ENCODE results near the gene PTBP2. TPM values are rescaled to one million over a fixed set of nuclear protein-coding genes. Genes with fewer than 3 reads are reported as not detected.

The PTBP2 gene
- total RNA-seq, 1 experiment from 2014 or later: 13.2 TPM

DNA sequence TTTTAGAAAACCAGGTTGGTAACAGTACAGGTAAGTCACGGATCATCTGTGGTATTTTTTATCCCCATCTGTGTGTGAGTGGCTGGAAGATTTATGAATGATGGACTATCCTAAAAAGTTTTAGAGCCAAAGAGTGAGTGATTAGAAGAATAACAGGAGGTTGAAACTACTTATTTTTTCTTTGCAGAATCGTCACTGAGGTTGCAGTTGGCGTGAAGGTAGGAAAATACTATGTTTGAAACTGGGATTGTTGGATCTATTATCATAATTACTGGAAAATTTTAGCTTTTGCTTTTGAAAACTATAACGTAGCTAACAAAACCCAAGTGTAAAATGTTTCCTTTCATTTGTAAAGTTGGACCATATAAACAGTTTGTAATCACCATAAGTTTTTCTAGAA, 1.8 kb downstream of the PTBP2 start (continued):
- TF ChIP-seq, protein P1, sequence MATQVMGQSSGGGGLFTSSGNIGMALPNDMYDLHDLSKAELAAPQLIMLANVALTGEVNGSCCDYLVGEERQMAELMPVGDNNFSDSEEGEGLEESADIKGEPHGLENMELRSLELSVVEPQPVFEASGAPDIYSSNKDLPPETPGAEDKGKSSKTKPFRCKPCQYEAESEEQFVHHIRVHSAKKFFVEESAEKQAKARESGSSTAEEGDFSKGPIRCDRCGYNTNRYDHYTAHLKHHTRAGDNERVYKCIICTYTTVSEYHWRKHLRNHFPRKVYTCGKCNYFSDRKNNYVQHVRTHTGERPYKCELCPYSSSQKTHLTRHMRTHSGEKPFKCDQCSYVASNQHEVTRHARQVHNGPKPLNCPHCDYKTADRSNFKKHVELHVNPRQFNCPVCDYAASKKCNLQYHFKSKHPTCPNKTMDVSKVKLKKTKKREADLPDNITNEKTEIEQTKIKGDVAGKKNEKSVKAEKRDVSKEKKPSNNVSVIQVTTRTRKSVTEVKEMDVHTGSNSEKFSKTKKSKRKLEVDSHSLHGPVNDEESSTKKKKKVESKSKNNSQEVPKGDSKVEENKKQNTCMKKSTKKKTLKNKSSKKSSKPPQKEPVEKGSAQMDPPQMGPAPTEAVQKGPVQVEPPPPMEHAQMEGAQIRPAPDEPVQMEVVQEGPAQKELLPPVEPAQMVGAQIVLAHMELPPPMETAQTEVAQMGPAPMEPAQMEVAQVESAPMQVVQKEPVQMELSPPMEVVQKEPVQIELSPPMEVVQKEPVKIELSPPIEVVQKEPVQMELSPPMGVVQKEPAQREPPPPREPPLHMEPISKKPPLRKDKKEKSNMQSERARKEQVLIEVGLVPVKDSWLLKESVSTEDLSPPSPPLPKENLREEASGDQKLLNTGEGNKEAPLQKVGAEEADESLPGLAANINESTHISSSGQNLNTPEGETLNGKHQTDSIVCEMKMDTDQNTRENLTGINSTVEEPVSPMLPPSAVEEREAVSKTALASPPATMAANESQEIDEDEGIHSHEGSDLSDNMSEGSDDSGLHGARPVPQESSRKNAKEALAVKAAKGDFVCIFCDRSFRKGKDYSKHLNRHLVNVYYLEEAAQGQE (IDR thresholded peaks at IDR 0.05; ENCODE audit: low read depth): no peak
- TF ChIP-seq CBX3 (IDR thresholded peaks at IDR 0.05; ENCODE audit: low read depth) (no peak), FOSL1 (IDR thresholded peaks at IDR 0.05; ENCODE audit: low read depth) (no peak), ZNF274 (IDR thresholded peaks at IDR 0.05; ENCODE audit: low read depth, low read length) (no peak), SIN3A (IDR thresholded peaks at IDR 0.05; ENCODE audit: low read depth) (no peak)
- TF ChIP-seq, protein P2, sequence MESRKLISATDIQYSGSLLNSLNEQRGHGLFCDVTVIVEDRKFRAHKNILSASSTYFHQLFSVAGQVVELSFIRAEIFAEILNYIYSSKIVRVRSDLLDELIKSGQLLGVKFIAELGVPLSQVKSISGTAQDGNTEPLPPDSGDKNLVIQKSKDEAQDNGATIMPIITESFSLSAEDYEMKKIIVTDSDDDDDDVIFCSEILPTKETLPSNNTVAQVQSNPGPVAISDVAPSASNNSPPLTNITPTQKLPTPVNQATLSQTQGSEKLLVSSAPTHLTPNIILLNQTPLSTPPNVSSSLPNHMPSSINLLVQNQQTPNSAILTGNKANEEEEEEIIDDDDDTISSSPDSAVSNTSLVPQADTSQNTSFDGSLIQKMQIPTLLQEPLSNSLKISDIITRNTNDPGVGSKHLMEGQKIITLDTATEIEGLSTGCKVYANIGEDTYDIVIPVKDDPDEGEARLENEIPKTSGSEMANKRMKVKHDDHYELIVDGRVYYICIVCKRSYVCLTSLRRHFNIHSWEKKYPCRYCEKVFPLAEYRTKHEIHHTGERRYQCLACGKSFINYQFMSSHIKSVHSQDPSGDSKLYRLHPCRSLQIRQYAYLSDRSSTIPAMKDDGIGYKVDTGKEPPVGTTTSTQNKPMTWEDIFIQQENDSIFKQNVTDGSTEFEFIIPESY (IDR thresholded peaks at IDR 0.05; ENCODE audit: extremely low read depth, insufficient replicate concordance, low read length): no peak

DNA sequence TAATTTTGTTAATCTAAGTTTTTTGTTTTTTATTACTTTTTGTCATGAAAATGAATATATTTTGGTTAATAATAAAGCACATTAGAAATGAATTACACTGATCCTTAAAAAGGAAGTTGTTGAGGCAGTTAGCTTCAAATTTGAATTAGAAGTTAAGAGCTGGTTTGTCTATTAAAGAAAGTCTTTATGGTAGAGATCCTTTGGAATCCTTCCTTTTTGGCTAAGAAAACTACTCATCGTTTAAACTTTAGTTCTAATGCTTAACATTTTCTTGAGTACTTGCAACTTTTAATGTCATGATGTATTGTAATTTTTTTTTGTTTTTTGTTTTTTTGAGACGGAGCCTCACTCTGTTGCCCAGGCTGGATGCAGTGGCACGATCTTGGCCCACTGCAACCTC, 2.4 kb downstream of the PTBP2 start:
- ChIA-PET CTCF (no interaction called here), RAD21 (ENCODE audit: low non-redundant PET in 1 of 2, low total read pairs in 2 of 2, uncharacterized antibody in 2 of 2, unreplicated experiment in 2 of 2) (no interaction called here), POLR2A (no interaction called here)
- Histone ChIP-seq H3K4me3 (replicated peaks in 1 of 2; ENCODE audit: low read depth in 1 of 2, low read length in 2 of 2) (no peak overlapping the region), H3K9me2 (ENCODE audit: insufficient read depth) (no peaks in the 10 kb centered on the region), H3K36me3 (ENCODE audit: control insufficient read depth in 1 of 2, insufficient read depth in 2 of 2, low read length in 2 of 2) (0 out of 4 replicates have a peak, but pooled peaks cover 3% of the 10 kb centered on the region in 2 experiments), H3K79me2 (ENCODE audit: insufficient read depth, low read length) (peaks cover 73% of the 10 kb centered on the region), H3K9ac (ENCODE audit: low read length) (no peak overlapping the region), H3K4me2 (ENCODE audit: low read length) (no peak overlapping the region), H3K4me1 (ENCODE audit: control insufficient read depth in 1 of 2, insufficient read depth in 2 of 2, low read length in 2 of 2) (peaks cover 0 to 19% of the 10 kb centered on the region in 2 experiments; a peak in 3 of 4 replicates), H2AFZ (ENCODE audit: low read depth, low read length, poor library complexity, severe bottlenecking) (no peak overlapping the region), H3K27ac (ENCODE audit: low read depth, low read length) (no peak overlapping the region), H3K9me3 (ENCODE audit: control insufficient read depth in 1 of 2, insufficient read depth in 1 of 2, low read depth in 1 of 2, low read length in 2 of 2) (no peaks in the 10 kb centered on the region), H3K27me3 (ENCODE audit: insufficient read depth, low read length) (no peaks in the 10 kb centered on the region), H4K20me1 (ENCODE audit: insufficient read depth) (no peaks in the 10 kb centered on the region)
- no peak for ATAC-seq
- no peak for TF ChIP-seq ELF1 (IDR thresholded peaks at IDR 0.05; ENCODE audit: borderline replicate concordance, low read depth)
- TF ChIP-seq, protein P2 (IDR thresholded peaks at IDR 0.05; ENCODE audit: extremely low read depth, insufficient replicate concordance, low read length): no peak
- no peak for TF ChIP-seq RAD21 (IDR thresholded peaks at IDR 0.05; ENCODE audit: low read depth)
- TF ChIP-seq, protein P1 (IDR thresholded peaks at IDR 0.05; ENCODE audit: low read depth): no peak
- BruUV-seq (replicated peaks): no TSS peak
- intact Hi-C loops (cut with micrococcal nuclease): no loop called here
- DNase-seq (ENCODE audit: low read depth, low spot score): no peak

All from HCT116 (cell line).